Measurements from ENCODE around the gene IVNS1ABP. TPM values are rescaled to one million over a fixed set of nuclear protein-coding genes. Genes with fewer than 3 reads are reported as not detected.
"Not testable (repeated sequence)": the region's sequence is repeated elsewhere in the genome, so short reads cannot be mapped to it uniquely, and the experiment has no call there.

IVNS1ABP gene
- total RNA-seq, 1 donor from 2014 or later = 167 TPM

- H3K27me3 Mint-ChIP-seq (ENCODE audit: low read depth) = no peaks in the 10 kb centered on the region
- peaks cover 3% of the 10 kb centered on the region for H3K9me3 Mint-ChIP-seq
- H3K27ac Mint-ChIP-seq = no peak overlapping the region
- no peak for DNase-seq (ENCODE audit: low spot score in 2 of 2, unreplicated experiment in 2 of 2)
- no peak for TF ChIP-seq CTCF (IDR thresholded peaks at IDR 0.05; ENCODE audit: unreplicated experiment)
- H3K4me1 Mint-ChIP-seq = peaks cover 21% of the 10 kb centered on the region
- H3K4me3 Mint-ChIP-seq = no peak overlapping the region
- H3K36me3 Mint-ChIP-seq = no peaks in the 10 kb centered on the region
Measured at GRCh38 chr1:185260611-185261010, 56.4 kb downstream of the IVNS1ABP start.

GRCh38 chr1:185258676-185259075 is 58.4 kb downstream of the IVNS1ABP start:
- H3K4me3 Mint-ChIP-seq = no peak overlapping the region
- no peak for TF ChIP-seq CTCF (IDR thresholded peaks at IDR 0.05; ENCODE audit: unreplicated experiment)
- H3K4me1 Mint-ChIP-seq = peaks cover 15% of the 10 kb centered on the region
- H3K36me3 Mint-ChIP-seq = peaks cover 4% of the 10 kb centered on the region
- no peak for DNase-seq (ENCODE audit: low spot score in 2 of 2, unreplicated experiment in 2 of 2)
- peaks cover 3% of the 10 kb centered on the region for H3K9me3 Mint-ChIP-seq
- no peak overlapping the region for H3K27ac Mint-ChIP-seq
- H3K27me3 Mint-ChIP-seq (ENCODE audit: low read depth) = no peaks in the 10 kb centered on the region

- Mint-ChIP-seq H3K27me3 (ENCODE audit: low read depth) (no peaks in the 10 kb centered on the region), H3K9me3 (peaks cover 3% of the 10 kb centered on the region), H3K36me3 (peaks cover 4% of the 10 kb centered on the region), H3K4me1 (peaks cover 15% of the 10 kb centered on the region), H3K27ac (no peak overlapping the region), H3K4me3 (no peak overlapping the region)
- TF ChIP-seq CTCF (IDR thresholded peaks at IDR 0.05; ENCODE audit: unreplicated experiment) = no peak
- DNase-seq (ENCODE audit: low spot score in 2 of 2, unreplicated experiment in 2 of 2) = no peak
Measured at GRCh38 chr1:185257950-185258208, 59.2 kb downstream of the IVNS1ABP start.

GRCh38 chr1:185257116-185257949 is 59.7 kb downstream of the IVNS1ABP start:
- not testable (repeated sequence) for H3K27ac Mint-ChIP-seq; H3K36me3 Mint-ChIP-seq; H3K9me3 Mint-ChIP-seq; DNase-seq (ENCODE audit: low spot score in 2 of 2, unreplicated experiment in 2 of 2); H3K27me3 Mint-ChIP-seq (ENCODE audit: low read depth); H3K4me3 Mint-ChIP-seq
- peaks cover 15% of the 10 kb centered on the region for H3K4me1 Mint-ChIP-seq

- H3K36me3 Mint-ChIP-seq; H3K4me3 Mint-ChIP-seq; DNase-seq (ENCODE audit: low spot score in 2 of 2, unreplicated experiment in 2 of 2); H3K27ac Mint-ChIP-seq; H3K27me3 Mint-ChIP-seq (ENCODE audit: low read depth); H3K9me3 Mint-ChIP-seq: not testable (repeated sequence)
- H3K4me1 Mint-ChIP-seq = peaks cover 15% of the 10 kb centered on the region
Measured at GRCh38 chr1:185255595-185255994, 61.4 kb downstream of the IVNS1ABP start.

GRCh38 chr1:185252404-185252803 is 64.6 kb downstream of the IVNS1ABP start:
- not testable (repeated sequence) for H3K4me1 Mint-ChIP-seq; H3K27me3 Mint-ChIP-seq (ENCODE audit: low read depth); H3K9me3 Mint-ChIP-seq; DNase-seq (ENCODE audit: low spot score in 2 of 2, unreplicated experiment in 2 of 2); H3K4me3 Mint-ChIP-seq; H3K27ac Mint-ChIP-seq; H3K36me3 Mint-ChIP-seq

GRCh38 chr1:185251928-185252327 is 65.1 kb downstream of the IVNS1ABP start:
- H3K9me3 Mint-ChIP-seq; H3K27me3 Mint-ChIP-seq (ENCODE audit: low read depth); H3K4me3 Mint-ChIP-seq; H3K36me3 Mint-ChIP-seq; H3K27ac Mint-ChIP-seq; H3K4me1 Mint-ChIP-seq; DNase-seq (ENCODE audit: low spot score in 2 of 2, unreplicated experiment in 2 of 2): not testable (repeated sequence)

- H3K27ac Mint-ChIP-seq = no peak overlapping the region
- H3K36me3 Mint-ChIP-seq = peaks cover 4% of the 10 kb centered on the region
- no peak for DNase-seq (ENCODE audit: low spot score in 2 of 2, unreplicated experiment in 2 of 2)
- H3K4me3 Mint-ChIP-seq = no peak overlapping the region
- H3K9me3 Mint-ChIP-seq = no peaks in the 10 kb centered on the region
- TF ChIP-seq CTCF (IDR thresholded peaks at IDR 0.05; ENCODE audit: unreplicated experiment) = no peak
- no peaks in the 10 kb centered on the region for H3K27me3 Mint-ChIP-seq (ENCODE audit: low read depth)
- no peaks in the 10 kb centered on the region for H3K4me1 Mint-ChIP-seq
Measured at GRCh38 chr1:185250063-185250462, 67.0 kb downstream of the IVNS1ABP start.

Data from mesothelial cell of epicardium (in vitro differentiated cells).